ENCODE results near the gene STXBP4. TPM values are rescaled to one million over a fixed set of nuclear protein-coding genes. Genes with fewer than 3 reads are reported as not detected.

Gene STXBP4
- total RNA-seq, 1 experiment from 2014 or later: 13.6 TPM

- Histone ChIP-seq H4K20me1 (ENCODE audit: insufficient read depth) (no peaks in the 10 kb centered on the region), H2AFZ (ENCODE audit: low read depth, low read length, poor library complexity, severe bottlenecking) (no peak overlapping the region), H3K9me3 (ENCODE audit: control insufficient read depth in 1 of 2, insufficient read depth in 1 of 2, low read depth in 1 of 2, low read length in 2 of 2) (no peaks in the 10 kb centered on the region), H3K9me2 (ENCODE audit: insufficient read depth) (no peaks in the 10 kb centered on the region), H3K27me3 (ENCODE audit: insufficient read depth, low read length) (no peaks in the 10 kb centered on the region), H3K4me2 (ENCODE audit: low read length) (no peak overlapping the region), H3K4me3 (replicated peaks in 1 of 2; ENCODE audit: low read depth in 1 of 2, low read length in 2 of 2) (no peak overlapping the region), H3K79me2 (ENCODE audit: insufficient read depth, low read length) (no peaks in the 10 kb centered on the region), H3K27ac (ENCODE audit: low read depth, low read length) (no peak overlapping the region), H3K9ac (ENCODE audit: low read length) (no peak overlapping the region), H3K36me3 (ENCODE audit: control insufficient read depth in 1 of 2, insufficient read depth in 2 of 2, low read length in 2 of 2) (no peaks in the 10 kb centered on the region), H3K4me1 (ENCODE audit: control insufficient read depth in 1 of 2, insufficient read depth in 2 of 2, low read length in 2 of 2) (no peaks in the 10 kb centered on the region)
- intact Hi-C loops (cut with micrococcal nuclease): no loop called here
- no TSS peak for BruUV-seq (replicated peaks)
- POLR2A ChIA-PET: no interaction called here
- no peak for ATAC-seq
- no peak for TF ChIP-seq SRF (IDR thresholded peaks at IDR 0.05; ENCODE audit: low read depth)
- CTCF ChIA-PET: interaction anchor here (0.7 to 1.3 kb wide), 3 partner anchors 8 to 19 kb away, joined by 3 to 4 read pairs (median 3); no protein-coding TSS in a partner anchor
- RAD21 ChIA-PET (ENCODE audit: low non-redundant PET in 1 of 2, low total read pairs in 2 of 2, uncharacterized antibody in 2 of 2, unreplicated experiment in 2 of 2): no interaction called here
- no peak for DNase-seq (ENCODE audit: low read depth, low spot score)
Measured at GRCh38 chr17:54985476-54985875, 16.9 kb downstream of the STXBP4 start.

- CTCF ChIA-PET: interaction anchor here (1.0 to 5.4 kb wide), 3 partner anchors 13 to 524 kb away, joined by 3 to 70 read pairs (median 3); no protein-coding TSS in a partner anchor
- no peaks in the 10 kb centered on the region for H3K79me2 ChIP-seq (ENCODE audit: insufficient read depth, low read length)
Measured at GRCh38 chr17:54990118-54990517, 21.6 kb downstream of the STXBP4 start.

More at GRCh38 chr17:54990118-54990517, 21.6 kb downstream of the STXBP4 start:
- no TSS peak for BruUV-seq (replicated peaks)
- no peak overlapping the region for H3K27ac ChIP-seq (ENCODE audit: low read depth, low read length)
- H3K4me2 ChIP-seq (ENCODE audit: low read length): no peak overlapping the region
- intact Hi-C loops (cut with micrococcal nuclease): no loop called here
- no peaks in the 10 kb centered on the region for H4K20me1 ChIP-seq (ENCODE audit: insufficient read depth)
- no peak for ATAC-seq
- TF ChIP-seq CTCF (IDR thresholded peaks at IDR 0.05 in 2 of 3, conservative IDR thresholded peaks at IDR 0.05 in 1 of 3; ENCODE audit: borderline replicate concordance in 1 of 3, insufficient read depth in 1 of 3, low read depth in 2 of 3, low read length in 2 of 3): no peak
- TF ChIP-seq CEBPB (IDR thresholded peaks at IDR 0.05; ENCODE audit: low read depth): no peak
- no peak for TF ChIP-seq REST (IDR thresholded peaks at IDR 0.05; ENCODE audit: low read depth)
- TF ChIP-seq ZNF274 (IDR thresholded peaks at IDR 0.05; ENCODE audit: low read depth, low read length): no peak
- TF ChIP-seq EZH2phosphoT487 (IDR thresholded peaks at IDR 0.05; ENCODE audit: borderline replicate concordance): no peak
- TF ChIP-seq SP1 (IDR thresholded peaks at IDR 0.05; ENCODE audit: low read depth): no peak
- TF ChIP-seq RAD21 (IDR thresholded peaks at IDR 0.05; ENCODE audit: low read depth): no peak
- no peak for TF ChIP-seq EZH2 (IDR thresholded peaks at IDR 0.05)
- TF ChIP-seq ATF3 (IDR thresholded peaks at IDR 0.05): no peak
- ChIA-PET POLR2A (no interaction called here), RAD21 (ENCODE audit: low non-redundant PET in 1 of 2, low total read pairs in 2 of 2, uncharacterized antibody in 2 of 2, unreplicated experiment in 2 of 2) (no interaction called here)
- no peaks in the 10 kb centered on the region for H3K9me2 ChIP-seq (ENCODE audit: insufficient read depth)
- H3K9me3 ChIP-seq (ENCODE audit: control insufficient read depth in 1 of 2, insufficient read depth in 1 of 2, low read depth in 1 of 2, low read length in 2 of 2): no peaks in the 10 kb centered on the region
- no peak overlapping the region for H3K4me3 ChIP-seq (replicated peaks in 1 of 2; ENCODE audit: low read depth in 1 of 2, low read length in 2 of 2)
- H3K4me1 ChIP-seq (ENCODE audit: control insufficient read depth in 1 of 2, insufficient read depth in 2 of 2, low read length in 2 of 2): no peaks in the 10 kb centered on the region
- H3K9ac ChIP-seq (ENCODE audit: low read length): no peak overlapping the region
- no peaks in the 10 kb centered on the region for H3K27me3 ChIP-seq (ENCODE audit: insufficient read depth, low read length)
- H2AFZ ChIP-seq (ENCODE audit: low read depth, low read length, poor library complexity, severe bottlenecking): no peak overlapping the region
- no peaks in the 10 kb centered on the region for H3K36me3 ChIP-seq (ENCODE audit: control insufficient read depth in 1 of 2, insufficient read depth in 2 of 2, low read length in 2 of 2)
- DNase-seq (ENCODE audit: low read depth, low spot score): no peak
